ENCODE measurements around the gene TTC38.
"Not testable (repeated sequence)": the region's sequence is repeated elsewhere in the genome, so short reads cannot be mapped to it uniquely, and the experiment has no call there.

The TTC38 gene

DNA sequence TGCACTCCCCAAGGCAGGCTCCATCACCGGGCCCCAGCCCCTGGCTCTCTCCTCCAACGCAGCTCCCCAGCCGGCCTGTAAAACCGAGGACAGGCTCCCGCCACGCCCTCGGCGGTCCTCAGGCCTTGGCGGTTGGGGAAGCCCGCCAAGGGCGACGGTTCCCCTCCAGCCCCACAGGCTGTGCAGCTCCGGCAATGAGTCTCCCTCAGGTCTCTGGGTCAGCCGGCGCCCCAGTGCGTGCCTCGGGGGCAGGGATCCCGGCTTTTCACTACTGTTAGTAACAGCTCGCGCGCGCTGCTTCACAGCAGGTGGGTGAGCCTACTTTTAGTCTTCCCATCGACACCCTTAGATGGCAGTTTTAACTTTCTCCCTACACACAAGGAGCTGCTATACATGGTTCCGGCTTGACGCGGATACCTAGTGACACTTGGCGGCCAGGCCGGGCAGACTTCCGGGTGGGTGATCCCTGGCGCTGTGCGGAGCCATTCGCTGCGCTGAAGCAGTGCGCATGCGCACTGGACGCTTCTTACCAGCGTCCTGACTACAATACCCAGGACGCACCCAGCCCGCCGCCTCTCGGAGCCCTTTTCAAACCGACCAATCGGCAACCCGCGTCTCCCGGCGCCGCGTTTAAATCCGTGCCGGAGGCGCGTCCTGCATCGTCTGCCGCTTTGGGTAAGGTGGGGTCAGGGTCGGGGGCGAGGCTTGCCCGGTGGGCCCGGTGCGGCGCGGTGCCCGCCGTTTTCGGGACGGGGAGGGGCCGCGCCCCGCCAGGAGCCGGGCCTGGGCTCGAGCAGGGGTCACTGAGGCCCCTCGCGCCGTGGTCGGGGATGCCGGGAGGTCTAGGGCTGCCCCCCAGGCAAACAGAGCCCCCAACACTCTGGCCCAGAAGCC is 28.7 kb downstream of the TTC38 start, which contains the start of gene GTSE1:
Gene GTSE1, plus strand, starts transcription at position 614 of the 894 bp plus-strand sequence. CDS start 531 bp downstream, outside the sequence.
- DNase-seq (ENCODE audit: low read depth in 2 of 2): peak; percentile 89 to 93

DNA sequence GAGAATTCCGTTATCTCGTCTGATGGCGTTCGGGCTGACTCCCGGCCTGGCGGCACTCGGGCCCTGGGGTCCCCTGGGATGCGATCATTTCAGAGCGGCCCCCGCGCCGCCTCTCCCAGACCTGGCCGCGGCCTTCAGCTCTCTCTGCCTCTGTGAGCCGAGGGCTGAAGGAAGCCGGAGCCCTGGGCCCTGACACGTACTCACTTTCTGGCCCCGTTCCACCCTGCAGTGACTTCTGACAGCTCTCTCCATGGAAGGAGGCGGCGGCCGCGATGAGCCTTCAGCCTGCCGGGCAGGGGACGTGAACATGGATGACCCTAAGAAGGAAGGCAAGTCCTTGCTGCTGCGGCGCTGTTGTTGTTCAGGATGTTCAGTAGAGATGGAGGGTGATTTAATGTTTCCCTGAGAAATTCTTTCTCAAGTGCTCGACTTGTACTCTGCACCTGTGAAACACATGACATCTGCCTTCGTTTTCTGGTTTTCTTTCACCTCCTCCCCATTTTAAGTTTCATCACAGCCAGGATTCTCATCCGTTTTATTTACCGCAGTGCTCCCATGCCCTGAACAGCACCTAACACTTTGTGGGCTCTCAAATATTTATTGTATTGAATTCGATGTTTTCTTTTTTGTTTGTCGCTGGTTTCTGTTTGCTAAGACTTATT is 29.5 kb downstream of the TTC38 start:
- no peak for DNase-seq (ENCODE audit: low read depth in 2 of 2)

DNA sequence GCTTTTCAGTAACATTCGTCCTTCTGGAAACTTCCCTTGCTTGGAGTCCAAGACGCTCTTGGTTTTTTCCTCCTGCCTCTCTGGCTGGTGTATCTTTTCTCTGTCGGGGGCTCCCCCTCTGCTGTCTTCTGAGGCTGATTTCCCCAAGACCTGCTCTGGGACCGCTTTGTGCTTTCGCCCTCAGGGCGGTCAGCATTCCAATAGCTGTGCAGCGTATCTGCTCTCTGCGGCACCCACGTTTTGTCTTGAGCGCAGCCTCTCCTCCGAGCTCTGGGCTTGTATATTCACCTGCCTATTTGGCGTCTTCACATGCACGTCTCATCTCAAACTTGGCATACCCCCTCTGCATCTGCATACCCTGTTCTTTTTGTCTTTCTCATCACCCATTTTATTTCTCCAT is 31.3 kb downstream of the TTC38 start:
- no peak for DNase-seq (ENCODE audit: low read depth in 2 of 2)

DNA sequence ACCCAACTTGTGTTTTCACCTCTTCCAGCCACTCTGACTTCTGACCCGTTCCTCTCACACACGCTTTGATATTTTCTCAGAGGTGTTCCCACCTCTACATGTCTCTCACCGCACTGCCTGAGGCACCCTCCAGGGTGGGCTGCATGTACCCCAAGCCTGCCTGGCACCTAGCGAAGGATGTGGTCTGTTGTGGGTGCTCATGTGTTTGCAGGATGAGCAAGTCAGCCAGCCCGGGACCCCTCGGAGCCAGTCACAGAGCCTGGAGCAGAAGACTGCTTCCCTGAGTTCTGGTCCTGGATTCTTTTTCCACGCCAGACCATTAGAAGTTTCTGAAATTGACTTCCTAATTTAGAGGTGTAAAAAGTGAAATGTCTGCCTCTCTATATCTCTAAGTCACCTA is 32.7 kb downstream of the TTC38 start:
- no peak for DNase-seq (ENCODE audit: low read depth in 2 of 2)

DNA sequence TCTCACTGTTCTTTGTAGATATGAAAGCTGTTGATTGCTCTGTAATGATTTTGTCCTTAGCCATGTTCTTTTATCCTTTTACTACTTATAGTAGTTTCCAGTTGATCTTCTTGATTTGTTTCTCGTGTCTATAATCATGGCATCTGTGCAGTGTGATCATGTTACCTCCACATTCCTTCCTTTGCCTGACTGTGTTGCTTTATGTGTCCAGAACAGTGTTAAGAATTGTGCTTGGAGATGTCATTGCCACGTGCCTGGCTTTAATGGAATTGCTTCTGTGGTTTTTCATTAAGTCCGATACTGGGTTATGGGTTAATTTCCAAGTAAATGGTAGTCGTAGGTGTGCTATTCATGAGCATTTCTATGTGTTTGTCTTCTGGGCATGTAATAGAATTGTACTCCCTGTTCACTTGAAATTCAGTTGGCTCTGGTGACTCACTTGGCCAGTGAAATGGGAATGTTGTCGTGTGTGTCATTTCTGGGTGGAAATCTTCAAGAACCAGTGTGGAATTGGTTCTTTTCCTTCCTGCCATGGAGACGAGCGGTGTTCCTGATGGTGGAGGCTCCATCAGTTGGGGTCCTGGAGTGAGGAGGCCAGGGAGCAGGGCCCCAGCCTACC is 35.6 kb downstream of the TTC38 start:
- no peak for DNase-seq (ENCODE audit: low read depth in 2 of 2)

DNA sequence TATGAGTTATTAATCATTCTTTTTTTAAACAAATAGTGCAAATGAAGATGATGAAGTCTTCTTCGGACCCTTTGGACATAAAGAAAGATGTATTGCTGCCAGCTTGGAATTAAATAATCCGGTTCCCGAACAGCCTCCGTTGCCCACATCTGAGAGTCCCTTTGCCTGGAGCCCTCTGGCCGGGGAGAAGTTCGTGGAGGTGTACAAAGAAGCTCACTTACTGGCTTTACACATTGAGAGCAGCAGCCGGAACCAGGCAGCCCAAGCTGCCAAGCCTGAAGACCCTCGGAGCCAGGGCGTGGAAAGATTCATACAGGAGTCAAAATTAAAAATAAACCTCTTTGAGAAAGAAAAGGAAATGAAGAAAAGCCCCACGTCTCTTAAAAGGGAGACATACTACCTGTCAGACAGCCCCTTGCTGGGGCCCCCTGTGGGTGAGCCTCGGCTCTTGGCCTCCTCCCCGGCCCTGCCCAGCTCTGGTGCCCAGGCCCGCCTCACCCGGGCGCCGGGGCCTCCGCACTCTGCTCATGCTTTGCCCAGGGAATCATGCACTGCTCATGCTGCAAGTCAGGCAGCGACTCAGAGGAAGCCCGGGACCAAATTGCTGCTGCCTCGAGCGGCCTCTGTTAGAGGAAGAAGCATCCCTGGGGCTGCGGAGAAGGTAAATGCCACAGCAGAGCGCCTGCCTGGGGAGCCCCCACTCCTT is 40.6 kb downstream of the TTC38 start:
- DNase-seq (ENCODE audit: low read depth in 2 of 2): no peak

DNA sequence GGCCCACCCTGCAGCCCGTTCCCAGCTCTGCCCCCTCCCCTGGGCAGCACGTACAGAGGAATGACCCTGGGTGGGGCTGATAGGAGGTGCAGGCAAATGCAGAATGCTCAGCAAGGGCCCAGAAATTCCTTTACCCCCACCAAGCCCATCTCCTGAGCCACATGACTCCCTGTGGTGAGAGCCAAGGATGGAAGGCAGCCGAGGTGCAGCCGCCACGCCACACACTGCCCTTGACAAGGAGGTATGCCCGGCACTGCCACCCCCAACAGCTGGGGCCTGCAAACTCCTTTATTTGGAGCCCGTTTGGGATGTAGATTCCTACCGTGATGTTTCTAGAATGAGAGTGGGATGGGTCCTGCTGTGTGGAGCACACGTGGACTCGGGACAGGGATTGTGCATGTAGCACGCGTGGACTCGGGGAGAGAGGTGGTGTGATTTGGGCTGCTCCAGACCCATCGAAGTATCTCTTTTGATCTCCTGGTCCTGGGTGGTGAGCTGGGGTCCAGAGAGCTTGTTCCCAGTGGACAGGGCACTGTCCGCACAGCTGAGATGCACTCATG is 41.8 kb downstream of the TTC38 start:
- no peak for DNase-seq (ENCODE audit: low read depth in 2 of 2)

DNA sequence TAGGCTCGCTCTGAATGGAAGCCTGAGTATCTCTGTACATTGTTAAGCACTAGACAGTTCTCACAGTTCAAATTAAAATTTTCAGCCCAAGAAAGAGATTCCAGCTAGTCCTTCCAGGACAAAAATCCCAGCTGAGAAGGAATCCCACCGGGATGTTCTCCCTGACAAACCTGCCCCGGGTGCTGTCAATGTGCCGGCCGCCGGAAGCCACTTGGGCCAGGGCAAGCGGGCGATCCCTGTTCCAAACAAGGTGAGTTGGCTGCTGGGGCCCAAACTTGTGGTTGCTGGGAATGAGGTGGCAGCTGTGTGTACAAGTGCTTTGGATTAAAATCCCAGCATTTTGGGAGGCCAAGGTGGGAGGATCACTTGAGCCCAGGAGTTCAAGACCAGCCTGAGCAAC is 44.2 kb downstream of the TTC38 start:
- no peak for DNase-seq (ENCODE audit: low read depth in 2 of 2)

DNA sequence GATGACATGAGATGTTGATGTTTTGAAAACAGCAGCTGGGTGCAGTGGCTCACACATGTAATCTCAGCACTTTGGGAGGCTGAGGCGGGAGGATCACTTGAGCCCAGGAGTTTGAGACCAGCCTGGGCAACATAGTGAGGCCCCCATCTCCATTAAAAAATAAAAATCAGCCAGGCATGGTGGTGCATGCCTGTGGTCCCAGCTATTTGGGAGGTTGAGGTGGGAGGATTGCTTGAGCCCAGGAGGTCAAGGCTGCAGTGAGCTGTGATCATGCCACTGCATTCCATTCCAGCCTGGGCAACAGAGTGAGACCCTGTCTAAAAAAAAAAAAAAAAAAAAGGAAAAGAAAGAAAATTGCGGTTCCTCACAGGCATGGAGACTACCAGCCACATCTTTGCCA is 45.0 kb downstream of the TTC38 start:
- not testable (repeated sequence) for DNase-seq (ENCODE audit: low read depth in 2 of 2)

DNA sequence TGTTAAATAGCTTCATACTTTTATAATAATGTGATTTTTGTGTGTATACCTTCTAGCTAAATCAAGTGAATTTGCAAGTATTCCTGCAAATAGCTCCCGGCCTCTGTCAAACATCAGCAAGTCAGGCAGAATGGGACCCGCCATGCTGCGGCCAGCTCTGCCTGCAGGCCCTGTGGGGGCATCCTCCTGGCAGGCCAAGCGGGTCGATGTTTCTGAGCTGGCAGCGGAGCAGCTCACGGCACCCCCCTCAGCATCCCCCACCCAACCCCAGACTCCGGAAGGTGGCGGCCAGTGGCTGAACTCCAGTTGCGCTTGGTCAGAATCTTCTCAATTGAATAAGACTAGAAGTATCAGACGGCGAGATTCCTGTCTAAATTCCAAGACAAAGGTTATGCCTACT is 48.2 kb downstream of the TTC38 start:
- no peak for DNase-seq (ENCODE audit: low read depth in 2 of 2)

DNA sequence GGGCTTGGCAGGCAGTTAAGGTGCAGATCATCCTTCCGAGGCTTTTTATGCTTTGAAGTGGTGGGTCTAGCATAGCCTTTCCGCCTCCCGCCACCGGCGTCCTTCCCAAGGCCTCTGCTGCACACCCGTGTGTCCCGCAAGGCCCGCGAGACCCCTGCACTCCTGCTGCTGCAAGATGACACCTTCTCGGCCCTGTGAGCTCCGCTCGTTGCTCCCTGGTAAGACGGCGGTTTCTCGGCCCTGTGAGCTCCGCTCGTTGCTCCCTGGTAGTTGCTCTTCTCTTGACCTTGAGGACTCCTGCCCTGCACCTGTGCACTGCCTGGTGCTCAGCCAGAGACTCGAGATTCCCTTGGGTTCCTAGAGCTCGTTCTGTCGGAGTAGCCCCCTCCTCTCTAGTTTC is 49.8 kb downstream of the TTC38 start:
- no peak for DNase-seq (ENCODE audit: low read depth in 2 of 2)

DNA sequence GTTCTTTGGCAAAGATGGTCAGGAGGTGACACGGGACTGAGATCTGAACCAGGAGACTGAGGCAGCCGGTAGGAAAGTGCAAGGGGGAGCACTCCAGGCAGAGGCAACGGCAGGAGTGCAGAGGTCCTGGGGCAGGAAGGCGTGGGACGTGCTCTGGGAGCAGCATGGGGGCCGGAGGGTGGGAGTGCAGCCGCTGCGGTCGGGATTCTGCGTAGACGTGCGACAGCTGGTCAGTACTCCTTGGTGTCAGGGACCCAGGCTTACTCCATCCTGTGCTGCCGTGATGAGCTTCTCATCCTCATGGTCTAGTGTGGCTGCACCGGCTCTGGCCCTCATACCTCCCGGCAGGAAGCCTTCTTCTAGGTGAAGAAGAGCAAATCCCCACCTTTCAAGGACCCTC is 50.8 kb downstream of the TTC38 start:
- DNase-seq (ENCODE audit: low read depth in 2 of 2): no peak

DNA sequence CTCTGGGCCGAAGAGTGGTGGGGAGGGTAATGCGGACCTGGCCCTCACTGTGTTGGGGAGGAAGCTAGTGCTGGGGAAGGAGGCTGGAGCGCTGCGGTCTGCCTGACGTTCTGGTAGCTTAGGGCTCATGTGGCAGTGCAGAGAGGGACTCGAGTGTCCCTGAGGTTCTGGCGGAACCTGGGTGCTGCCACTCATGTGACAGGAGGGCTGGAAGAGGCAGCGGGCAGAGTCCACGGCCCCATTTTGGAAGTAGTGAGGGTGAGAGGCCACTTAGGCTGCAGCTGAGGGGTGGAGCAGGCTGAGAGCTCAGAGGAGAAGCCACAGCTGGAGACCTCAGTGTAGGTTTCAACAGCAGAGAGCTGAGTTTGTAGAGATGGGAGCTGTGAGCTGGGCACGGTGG is 51.5 kb downstream of the TTC38 start:
- DNase-seq (ENCODE audit: low read depth in 2 of 2): no peak

DNA sequence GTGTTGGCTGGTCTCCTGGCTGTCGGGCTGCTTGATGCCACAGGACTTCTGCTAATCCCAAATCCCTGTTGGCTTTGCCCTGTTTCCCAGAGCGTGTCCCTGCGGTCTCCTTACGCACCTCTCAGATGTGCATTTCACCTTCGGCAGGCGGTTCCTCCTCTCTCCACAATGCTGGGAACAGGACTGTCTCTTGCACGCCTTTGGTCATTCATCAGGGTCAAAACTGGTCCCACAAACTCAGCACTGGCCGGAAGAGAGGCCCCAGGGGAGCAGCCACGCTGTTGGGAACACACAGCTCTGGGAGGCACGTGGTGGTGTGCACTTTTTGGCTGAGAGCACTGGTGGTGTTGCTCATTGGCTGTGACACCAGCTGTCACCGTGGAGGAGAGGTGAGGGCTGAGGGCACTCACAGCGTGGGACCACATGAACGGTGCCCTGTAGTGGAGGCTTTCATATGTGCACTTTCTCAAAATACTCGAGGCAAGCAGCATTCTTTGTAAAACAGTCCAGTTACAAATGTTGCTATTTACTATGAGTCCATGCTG is 52.4 kb downstream of the TTC38 start:
- no peak for DNase-seq (ENCODE audit: low read depth in 2 of 2)

DNA sequence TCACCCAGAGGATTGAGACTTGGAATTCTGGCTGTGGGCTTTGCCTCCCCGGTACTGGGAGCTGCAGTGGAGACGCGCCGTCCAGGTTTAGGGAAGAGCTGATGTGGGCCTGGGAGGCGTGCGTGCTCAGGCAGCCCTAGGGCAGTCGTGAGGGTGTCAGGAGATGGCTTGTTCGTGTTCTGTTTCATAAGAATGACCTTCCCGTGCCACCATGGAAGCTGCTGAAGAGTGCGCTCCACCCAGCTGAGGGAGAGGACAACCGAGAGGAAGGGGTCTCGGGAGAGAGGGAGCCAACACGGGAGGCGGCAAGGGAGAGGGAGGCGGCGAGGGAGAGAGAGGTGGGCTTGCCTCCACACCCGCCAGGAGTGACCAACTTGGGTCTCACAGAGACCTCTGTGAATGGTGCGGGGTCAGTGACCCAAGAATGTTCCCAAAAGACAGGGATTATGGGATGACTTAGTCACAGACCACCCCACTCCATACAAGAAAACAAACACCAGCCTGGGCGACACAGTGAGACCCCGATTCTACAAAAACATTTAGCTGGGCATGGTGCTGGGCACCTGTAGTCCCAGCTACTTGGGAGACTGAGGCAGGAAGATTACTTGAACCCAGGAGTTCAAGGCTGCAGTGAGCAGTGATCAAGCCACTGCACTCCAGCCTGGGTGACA is 53.0 kb downstream of the TTC38 start:
- no peak for DNase-seq (ENCODE audit: low read depth in 2 of 2)

DNA sequence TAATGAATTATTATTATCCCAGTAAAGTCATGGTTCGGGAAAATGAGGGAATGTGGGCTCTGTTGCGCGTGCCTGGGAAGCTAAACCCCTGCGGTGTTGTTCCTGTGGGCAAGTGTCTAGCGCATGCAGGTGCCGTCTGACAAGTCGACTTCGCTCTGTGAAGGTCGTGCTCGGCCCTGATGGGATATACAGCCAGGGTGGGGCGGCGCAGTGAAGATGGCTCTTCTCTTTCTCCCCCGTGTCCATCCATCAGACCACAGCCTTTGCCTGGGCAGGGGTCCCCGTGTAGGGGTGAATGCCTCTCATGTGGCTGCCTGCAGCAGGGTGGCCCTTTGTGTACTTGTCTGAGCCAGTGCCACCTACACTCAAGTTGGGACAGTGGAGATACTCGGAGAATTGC is 54.9 kb downstream of the TTC38 start:
- no peak for DNase-seq (ENCODE audit: low read depth in 2 of 2)

DNA sequence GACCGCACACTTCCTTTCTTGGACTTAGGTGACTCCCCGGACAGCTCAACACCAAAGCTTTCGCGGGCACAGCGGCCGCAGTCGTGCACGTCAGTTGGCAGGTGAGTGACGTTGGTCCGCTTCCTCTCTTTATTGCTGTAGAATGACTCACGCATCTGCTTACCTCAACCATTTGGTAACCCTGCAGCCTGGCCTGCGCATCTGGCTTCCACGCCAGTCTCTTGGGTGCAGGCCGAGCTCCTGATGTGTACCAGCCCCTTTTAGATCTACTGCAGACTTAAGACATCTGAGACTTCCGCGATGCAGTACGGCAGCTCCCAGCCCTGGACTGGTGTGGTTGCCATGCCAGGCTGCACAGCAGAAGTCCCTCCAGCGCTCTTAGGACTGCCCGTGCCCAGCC is 55.4 kb downstream of the TTC38 start:
- no peak for DNase-seq (ENCODE audit: low read depth in 2 of 2)

DNA sequence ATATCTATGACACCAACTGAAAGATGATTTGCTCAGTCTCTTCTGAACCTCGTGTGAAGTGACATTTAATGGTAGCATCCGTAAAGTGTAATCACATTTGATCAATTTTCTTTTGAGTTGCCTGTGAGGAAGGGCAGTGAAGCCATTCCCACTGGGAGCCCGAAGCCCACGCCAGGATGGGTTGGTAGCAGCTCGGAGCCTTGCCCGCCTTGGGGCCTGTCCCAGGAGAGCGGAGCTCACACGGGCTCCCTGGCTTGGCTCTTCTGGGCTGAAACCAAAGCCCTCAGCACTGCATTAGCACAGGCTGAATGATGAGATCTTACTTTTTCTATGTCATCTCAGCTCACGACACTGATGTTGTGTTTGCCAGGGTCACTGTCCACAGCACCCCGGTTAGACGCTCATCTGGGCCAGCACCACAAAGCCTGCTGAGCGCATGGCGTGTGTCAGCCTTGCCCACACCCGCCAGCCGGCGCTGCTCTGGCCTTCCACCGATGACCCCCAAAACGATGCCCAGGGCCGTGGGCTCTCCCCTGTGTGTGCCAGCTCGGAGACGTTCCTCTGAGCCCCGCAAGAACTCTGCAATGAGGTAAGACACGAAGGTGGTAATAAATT is 58.4 kb downstream of the TTC38 start:
- no peak for DNase-seq (ENCODE audit: low read depth in 2 of 2)

DNA sequence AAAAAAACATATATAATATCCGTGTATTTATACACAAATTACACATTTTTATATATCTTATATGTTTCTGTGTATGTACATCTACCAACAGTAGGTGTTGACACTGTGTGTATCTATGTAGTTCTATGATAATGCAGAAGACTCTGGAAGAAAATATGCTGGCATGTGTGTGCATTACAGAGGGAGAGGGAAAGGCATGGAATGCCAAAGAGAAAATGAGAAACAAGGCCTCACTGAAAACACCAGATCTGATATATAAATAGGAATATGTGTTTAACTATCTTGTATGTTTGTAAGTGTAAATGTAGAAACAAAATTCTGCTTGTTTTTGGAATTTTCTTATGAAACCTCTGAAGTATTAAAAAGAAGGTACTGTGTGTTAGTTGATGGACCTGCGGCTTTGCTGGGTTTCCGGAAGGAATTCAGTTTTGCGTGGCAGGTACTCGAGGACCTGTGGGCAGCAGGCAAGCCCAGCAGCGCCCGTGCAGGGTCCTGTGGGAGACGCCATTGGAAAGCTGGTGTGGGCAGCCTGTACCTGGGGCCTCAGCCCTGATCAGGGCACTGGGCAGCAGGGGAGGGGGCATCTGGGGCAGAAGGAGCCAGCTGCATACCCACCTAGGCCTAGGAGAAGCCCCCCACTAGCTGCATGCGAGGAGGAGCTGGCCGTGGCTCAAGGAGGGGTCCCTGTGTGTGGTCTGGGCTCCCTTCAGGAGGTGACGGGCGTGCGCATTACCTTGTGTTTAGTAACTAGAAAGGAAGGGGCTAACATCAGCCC is 60.1 kb downstream of the TTC38 start:
- DNase-seq (ENCODE audit: low read depth in 2 of 2): no peak

DNA sequence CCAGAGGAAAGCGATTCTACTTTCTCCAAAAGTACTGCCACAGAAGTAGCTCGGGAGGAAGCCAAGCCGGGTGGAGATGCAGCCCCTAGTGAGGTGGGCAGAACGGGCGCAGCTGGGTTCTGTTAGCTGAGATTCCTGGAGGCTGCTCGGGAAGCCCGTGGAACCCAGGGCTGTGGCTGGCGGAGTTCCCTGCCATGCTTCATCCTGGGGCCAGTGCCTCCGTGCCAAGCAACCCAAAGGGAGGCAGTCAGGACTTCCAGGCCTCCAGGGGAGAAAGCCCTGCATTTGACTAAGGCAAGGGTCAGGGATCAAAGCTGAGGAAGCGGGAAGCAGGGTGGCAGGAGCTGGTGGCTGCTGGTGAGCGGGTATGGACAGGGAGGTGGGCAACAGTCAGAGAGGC is 61.0 kb downstream of the TTC38 start:
- DNase-seq (ENCODE audit: low read depth in 2 of 2): no peak

All from stimulated activated CD4-positive, alpha-beta T cell treated with anti-CD3 and anti-CD28 coated beads, Interleukin-1b, Interleukin-23, amount 100 ng/mL, for 1 hour (primary cell).